AML-193 (cell line): ENCODE data around the gene MAD1L1.
"Not testable (repeated sequence)": the region's sequence is repeated elsewhere in the genome, so short reads cannot be mapped to it uniquely, and the experiment has no call there.

Experiments used
- DNase-seq, 2 experiments: peaks; one replicate each; lab custom pipeline; 2025; lab: John Stamatoyannopoulos, UW

Gene MAD1L1

DNA sequence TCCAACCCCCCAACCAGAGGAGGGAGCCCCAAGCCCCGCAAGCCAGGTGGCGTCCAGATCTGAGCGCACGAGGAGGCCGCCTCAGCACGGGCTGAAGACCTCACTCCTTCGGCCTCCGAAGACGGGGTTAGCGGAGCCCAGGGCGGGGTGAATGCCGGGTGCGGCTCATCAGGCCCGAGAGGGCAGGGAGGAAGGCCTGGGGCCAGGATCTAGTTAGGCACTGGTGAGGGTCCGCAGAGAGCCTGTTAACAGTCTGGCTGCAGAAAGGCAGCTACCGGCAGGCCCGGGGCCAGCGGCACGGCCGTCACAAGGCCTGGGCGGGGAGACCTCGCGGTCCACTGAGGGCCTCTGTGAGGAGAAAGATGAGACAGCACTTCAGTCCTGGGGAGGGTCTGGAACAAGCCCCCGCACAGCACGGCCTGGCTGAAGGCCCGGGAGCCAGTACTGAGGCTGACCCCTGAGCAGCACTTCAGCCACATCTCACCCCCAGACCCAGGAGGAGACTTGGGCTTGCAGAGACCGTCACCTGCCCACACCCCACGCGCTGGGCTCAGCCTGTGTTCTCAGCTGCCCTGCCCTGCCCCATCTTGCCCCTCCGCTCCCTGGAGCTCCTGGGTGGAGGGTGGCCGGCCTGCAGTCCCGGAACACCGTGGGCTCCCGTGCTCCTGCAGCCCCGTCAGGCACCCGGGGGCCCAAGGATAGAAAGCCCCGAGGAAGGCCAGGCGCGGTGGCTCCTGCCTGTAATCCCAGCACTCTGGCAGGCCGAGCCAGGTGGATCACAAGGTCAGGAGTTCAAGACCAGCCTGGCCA, 369.4 kb downstream of the MAD1L1 start:
- no peak for DNase-seq

- no peak for DNase-seq
These were observed 370.2 kb downstream of the MAD1L1 start for GRCh38 chr7:1862560-1862959.

- no peak for DNase-seq
These were observed 370.8 kb downstream of the MAD1L1 start for GRCh38 chr7:1861799-1862458.

DNA sequence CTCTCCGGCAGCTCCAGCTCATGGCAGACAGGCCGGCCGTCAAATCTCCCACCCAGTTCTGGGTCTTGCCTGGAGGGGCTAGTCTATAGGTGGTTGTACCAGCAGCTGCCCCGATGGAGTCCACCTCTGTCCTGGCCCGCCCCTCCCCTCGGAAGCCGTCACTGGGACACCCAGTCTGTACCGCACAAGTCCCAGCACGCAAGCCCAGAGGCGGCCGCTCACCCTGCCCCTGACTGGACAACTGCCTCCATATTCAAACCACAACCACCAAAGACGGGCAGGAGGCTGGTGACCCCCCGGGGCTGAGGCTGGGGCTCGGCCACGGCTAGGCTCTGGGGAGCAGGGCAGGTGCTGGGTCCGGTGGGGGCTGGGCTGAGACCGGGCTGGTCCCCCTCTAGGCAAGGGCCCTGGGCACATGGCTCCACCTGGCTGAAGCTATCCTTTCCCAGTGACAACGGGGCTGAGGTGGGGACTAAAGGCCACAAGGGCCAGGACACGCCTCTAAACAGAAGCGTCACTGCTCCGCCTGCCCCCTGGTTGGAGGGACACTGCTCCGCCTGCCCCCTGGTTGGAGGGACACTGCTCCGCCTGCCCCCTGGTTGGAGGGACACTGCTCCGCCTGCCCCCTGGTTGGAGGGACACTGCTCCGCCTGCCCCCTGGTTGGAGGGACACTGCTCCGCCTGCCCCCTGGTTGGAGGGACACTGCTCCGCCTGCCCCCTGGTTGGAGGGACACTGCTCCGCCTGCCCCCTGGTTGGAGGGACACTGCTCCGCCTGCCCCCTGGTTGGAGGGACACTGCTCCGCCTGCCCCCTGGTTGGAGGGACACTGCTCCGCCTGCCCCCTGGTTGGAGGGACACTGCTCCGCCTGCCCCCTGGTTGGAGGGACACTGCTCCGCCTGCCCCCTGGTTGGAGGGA, 371.6 kb downstream of the MAD1L1 start:
- DNase-seq, result not testable (repeated sequence)

- DNase-seq, result no peak
These were observed 373.3 kb downstream of the MAD1L1 start for GRCh38 chr7:1859266-1860035.

DNA sequence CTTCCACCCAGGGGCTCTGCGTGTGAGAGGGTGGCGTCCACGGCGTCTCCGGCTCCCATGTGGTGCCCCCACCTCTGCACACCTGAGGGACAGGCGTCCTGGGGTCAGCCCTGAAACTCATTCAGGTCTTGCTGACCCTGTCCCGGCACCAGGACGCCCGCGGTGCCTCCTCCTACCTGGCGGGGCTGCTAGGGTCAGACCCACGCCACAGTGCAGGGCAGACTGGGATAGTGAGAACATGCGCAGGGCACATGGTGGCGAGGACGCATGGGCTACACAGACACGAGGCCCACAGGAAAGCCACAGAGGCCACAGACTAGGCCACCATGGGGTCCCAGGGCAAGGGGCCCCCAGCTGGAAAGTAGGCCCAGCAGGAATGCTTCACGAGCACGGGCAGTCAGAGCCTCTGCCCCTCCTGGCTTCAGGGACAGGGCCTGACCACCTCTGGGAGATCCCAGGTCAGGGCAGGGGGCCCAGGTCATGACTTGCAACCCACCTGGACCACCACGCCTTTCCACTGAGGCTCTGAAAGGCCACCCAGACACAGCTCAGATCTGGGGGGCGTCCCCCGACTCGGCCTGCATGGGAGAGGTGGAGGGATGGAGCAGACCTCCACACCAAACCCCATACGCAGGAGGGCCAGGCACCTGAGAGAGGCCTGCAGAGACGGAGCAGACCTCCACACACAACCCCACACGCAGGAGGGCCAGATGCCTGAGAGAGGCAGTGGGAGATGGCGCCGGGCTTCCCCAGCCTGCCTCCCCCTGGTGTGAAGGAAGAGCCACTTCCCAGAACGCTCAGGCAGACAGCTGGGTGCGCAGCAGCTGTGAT, 374.1 kb downstream of the MAD1L1 start:
- no peak for DNase-seq

DNA sequence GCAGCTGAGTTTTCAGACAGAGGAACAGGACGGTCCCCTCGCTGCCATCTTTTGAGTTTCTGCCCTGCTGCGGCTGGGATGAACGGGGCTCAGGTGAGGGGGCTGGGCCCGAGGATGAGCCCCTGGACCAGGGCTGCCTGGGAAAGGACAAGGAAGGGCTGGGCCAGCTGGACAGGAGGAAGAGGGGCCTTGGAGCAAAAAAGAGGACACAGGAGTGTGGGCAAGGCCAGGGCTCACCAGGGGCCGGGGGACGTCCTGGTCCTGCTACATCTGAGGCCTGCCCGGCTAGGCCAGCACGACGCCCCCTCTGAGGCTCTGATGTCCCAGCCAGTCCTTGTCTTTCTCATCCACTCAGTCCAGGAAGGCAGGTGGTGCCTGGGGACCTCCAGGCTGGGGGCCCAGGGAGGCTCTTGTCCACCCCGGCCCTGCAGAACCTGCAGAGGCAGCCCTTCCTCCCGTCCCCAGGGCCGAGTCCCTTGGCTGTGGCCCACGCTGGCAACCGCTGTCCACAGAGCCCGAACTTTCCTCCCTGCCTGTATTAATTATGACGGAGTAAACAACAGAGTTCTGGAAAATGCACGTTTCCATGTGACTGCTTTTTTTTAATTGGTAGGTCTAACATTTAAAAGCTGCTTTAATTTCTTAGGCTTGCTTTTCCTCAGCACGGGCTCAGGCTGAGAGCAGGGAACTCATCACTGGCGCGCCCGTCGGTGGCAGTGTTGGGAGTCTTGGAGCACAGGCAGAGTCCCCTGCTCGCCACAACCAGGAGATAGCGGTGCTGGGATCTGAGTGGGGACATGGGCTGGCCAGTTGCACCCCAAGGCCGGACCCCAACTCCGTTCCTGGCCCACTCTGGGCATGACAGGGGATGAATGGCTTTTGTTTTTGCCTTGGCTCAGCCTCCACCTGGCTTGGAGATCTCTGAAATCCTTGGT, 375.0 kb downstream of the MAD1L1 start:
- no peak for DNase-seq

GRCh38 chr7:1856888-1857441, 375.8 kb downstream of the MAD1L1 start:
- no peak for DNase-seq

DNA sequence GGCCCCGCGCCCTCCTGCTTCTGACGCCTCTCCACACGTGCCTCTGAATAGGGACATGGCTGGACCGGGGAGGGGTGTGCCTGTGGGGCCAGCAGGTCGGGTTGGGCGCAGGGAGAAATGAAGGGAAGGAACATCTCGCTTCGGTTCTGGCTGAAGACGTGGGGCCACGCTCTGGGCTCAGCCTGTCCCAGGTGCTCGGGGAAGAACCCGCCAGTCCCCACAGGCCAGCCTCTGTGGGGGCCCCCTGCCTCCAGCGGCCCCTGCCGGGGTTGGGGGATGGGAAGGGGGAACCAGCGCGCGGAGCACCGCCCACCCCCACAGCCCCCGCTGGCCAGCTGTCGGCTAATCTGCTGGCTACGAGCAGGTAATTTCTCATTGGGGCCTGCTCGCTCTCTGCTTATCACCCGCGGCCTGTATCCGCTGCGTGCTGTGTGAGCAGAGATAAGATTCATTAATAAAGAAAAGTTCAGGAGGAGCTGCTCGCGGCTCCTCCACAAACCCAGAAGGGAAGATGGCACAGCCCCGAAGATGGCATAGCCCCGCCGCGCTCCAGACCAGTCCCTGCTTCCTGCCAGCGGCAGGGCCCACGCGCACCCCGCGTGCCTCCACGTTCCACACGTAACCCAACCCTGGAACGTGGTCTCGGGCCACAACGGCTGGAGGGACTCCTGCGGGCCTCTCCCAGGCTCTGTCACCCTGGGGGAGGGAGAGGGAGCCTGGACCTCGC, 376.4 kb downstream of the MAD1L1 start:
- no peak for DNase-seq

DNA sequence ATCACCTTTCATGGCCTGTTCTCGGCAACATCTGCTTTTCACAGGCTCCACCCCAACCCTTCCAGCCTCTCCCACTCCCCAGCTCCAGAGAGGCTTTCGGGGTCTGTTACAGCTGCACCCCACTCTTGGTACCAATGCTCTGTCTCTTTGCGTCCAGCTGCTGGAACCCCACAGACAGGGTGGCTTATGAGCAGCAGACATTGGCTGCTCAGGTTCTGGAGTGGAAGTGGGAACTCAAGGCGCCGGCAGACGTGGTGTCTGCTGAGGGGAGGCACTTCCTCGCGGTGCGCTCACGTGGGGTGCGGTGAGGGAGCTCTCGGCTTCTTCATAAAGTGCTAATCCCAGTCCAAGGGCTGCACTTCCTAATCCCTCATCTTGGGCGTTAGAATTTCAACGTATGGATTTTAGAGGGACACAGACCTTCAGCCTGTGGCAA, 377.0 kb downstream of the MAD1L1 start:
- DNase-seq, result no peak

DNA sequence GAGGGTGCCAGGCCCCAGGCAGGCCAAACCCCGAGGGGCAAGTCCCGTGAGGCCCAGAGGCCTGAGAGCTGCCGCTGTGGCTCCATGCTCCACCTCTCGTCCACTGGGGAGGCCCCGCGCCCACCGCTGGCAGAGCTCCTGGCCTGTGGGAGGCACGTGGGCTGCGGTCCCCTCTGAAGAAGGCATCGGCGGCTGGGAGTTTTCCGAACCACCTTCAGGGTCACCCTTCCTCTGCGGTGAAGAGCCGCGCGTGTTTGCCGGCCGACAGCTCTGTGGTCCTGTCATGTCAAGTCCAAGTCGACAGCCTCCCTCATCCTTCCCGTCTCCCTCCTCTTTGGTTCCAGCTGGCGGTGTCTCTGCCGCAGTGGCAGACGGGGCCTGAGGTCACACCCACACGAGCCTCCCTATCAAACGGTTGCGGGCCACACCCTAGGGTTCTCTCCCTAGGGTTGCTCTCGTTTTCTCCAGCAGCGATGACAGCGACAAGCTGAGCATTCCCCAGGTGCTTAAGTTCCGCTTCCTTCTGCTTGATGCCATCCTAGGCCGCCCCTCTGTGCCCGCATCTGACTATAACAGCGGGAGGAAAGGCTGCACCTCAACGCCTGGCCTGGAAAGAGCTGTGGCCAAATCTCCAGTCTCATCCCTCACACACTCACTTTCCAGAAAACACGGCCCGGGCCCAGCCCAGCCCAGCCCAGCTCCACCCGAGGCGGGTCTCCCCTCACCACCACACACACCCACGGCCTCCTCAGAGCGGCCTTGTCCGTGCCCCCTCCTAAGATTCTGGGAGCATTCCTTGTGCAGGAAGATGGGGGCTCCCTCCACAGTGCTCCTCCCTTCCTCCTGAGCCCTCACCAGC, 377.6 kb downstream of the MAD1L1 start:
- no peak for DNase-seq

DNA sequence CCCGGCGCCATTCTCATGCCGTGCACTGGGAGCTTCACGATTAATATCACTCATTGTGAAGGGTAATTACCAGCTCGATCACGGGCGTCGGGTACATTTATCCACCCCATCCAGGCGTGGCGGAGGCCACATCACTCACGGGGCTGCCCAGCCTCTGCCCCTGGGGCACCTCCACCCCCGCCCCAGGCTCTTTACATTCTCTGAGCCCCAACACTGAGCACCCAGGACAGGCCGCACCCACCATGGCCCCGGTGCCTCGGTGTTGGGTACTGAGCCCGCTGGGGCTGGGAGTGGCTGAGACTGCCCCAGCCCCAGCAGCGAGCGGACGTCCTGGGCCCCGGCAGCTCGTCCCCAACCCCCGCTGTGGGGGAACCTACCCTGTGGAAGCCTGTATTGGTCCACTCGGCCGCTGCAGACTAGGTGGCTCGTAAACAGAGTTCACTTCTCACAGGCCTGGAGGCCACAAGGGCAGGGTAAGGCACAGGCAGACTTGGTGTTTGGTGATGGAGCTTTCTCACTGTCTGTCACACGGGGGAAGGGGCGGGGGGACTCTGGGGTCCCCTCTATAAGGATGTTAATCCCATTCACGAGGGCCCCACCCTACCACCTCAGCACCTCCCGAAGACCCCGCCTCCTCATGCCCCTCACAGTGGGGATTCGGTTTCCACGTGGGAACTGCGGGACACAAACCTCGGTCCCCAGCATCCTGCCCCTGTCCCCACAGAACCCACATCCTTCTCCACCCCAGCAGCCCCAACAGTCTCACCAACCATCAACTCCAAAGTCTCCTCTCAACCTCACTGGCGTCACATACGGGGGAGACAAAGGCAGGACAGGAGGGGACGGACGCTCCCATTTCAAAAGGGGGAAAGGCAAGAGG, 378.5 kb downstream of the MAD1L1 start:
- DNase-seq, result no peak

- no peak for DNase-seq
These were observed 379.2 kb downstream of the MAD1L1 start for GRCh38 chr7:1853431-1853985.

DNA sequence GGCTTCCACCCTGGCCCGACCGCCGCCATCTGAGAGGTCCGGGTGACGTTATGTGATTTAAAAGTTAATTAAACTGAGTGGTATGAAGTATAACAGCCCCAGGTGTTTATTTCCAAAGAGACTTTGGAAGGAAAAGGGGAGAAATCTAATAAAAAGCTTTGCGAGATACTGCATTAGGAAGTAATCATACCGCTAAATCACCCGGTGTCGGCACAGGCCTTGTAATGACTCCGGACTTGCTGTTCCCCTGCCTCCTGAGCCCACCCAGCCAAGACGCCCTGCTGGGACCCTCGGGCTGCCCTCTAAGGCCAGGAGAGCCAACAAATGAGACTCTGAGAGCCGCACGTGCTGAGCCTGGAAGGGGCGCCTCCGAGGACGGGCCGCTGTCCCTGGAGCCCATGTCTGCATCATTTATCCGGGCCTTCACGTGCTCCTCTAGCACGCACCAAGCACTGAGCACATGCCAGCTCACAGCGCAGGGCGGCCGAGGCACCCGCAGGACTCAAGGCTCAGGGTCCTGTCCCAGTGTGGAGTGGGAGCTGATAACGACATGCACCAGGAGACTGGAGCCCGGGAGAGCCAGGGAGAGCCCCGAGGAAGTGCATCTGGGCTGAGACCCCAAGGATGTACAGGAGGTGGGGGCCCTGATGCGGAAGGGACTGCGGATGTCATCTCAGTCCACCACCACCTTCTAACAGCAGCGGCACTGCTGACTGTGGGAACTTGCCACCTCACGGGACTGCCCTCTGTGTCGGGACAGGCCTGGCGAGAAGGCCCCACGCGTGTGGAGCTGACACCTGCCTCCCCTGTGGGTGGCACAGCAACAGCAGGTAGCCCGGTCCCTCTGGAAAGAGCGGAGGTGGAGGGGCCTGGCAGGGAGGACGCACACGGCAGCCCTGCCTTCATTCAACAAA, 380.0 kb downstream of the MAD1L1 start:
- DNase-seq, result no peak
